HEK293T (cell line): ENCODE measurements around the gene IGSF21.

Experiments used
- CTCF ChIA-PET: fragments of 350-600 bp; formaldehyde crosslinking; extraction: SDS; loops from one replicate; lab custom pipeline; 2021; ENCODE audit warnings: antibody characterized with exemption, inconsistent platforms; lab: Yijun Ruan, JAX
- POLR2A ChIA-PET: fragments of 350-600 bp; formaldehyde crosslinking; extraction: SDS; loops from one replicate; lab custom pipeline; 2020; ENCODE audit warnings: antibody characterized with exemption, inconsistent platforms; lab: Yijun Ruan, JAX
- DNase-seq: peaks from one replicate; pipeline ENCODE4 v3.0.0; 2012; ENCODE audit warnings: mixed read lengths; ENCODE audit errors: extremely low spot score
- ARNT ChIP-seq: fragments of 450-650 bp; IDR thresholded peaks from 2 replicates; pipeline ENCODE4 v1.6.1; 2017; ENCODE audit warnings: mild to moderate bottlenecking
- BHLHE40 ChIP-seq: fragments of 450-650 bp; IDR thresholded peaks from 2 replicates; pipeline ENCODE4 v1.6.1; 2016; ENCODE audit warnings: mild to moderate bottlenecking, moderate library complexity, borderline replicate concordance
- CTBP1 ChIP-seq: fragments of 450-650 bp; IDR thresholded peaks from 2 replicates; pipeline ENCODE4 v1.6.1; 2016; ENCODE audit warnings: borderline replicate concordance
- ELF4 ChIP-seq: fragments of 450-650 bp; IDR thresholded peaks from 2 replicates; pipeline ENCODE4 v1.6.1; 2017; ENCODE audit warnings: antibody characterized with exemption
- FOXA1 ChIP-seq: fragments of 450-650 bp; IDR thresholded peaks from 2 replicates; pipeline ENCODE4 v1.6.1; 2016; ENCODE audit warnings: mild to moderate bottlenecking
- FOXK2 ChIP-seq: fragments of 450-650 bp; IDR thresholded peaks from 2 replicates; pipeline ENCODE4 v1.6.1; 2016; ENCODE audit warnings: mild to moderate bottlenecking
- FOXM1 ChIP-seq: fragments of 450-650 bp; IDR thresholded peaks from 2 replicates; pipeline ENCODE4 v1.6.1; 2017; ENCODE audit warnings: mild to moderate bottlenecking, borderline replicate concordance
- HDGF ChIP-seq: fragments of 450-650 bp; IDR thresholded peaks from 2 replicates; pipeline ENCODE4 v1.6.1; 2017; ENCODE audit warnings: antibody characterized with exemption, borderline replicate concordance
- L3MBTL2 ChIP-seq: fragments of 450-650 bp; conservative IDR thresholded peaks from 2 replicates; pipeline ENCODE4 v1.6.1; 2016; ENCODE audit warnings: mild to moderate bottlenecking
- LEF1 ChIP-seq: fragments of 450-650 bp; IDR thresholded peaks from 2 replicates; pipeline ENCODE4 v1.6.1; 2017; ENCODE audit warnings: mild to moderate bottlenecking, borderline replicate concordance
- NFRKB ChIP-seq: fragments of 450-650 bp; IDR thresholded peaks from 2 replicates; pipeline ENCODE4 v1.6.1; 2016; ENCODE audit warnings: mild to moderate bottlenecking, moderate library complexity
- SP1 ChIP-seq: fragments of 450-650 bp; IDR thresholded peaks from 2 replicates; pipeline ENCODE4 v1.6.1; 2017
- SUZ12 ChIP-seq: fragments of 450-650 bp; IDR thresholded peaks from 2 replicates; pipeline ENCODE4 v1.6.1; 2016; ENCODE audit warnings: mild to moderate bottlenecking
- TARDBP ChIP-seq: fragments of 450-650 bp; IDR thresholded peaks from 2 replicates; pipeline ENCODE4 v1.6.1; 2016
- ZNF384 ChIP-seq: fragments of 450-650 bp; IDR thresholded peaks from 2 replicates; pipeline ENCODE4 v1.6.1; 2016
- TF ChIP-seq, protein P1 (sequence below): fragments of 450-650 bp; IDR thresholded peaks from 2 replicates; pipeline ENCODE4 v1.6.1; 2016

IGSF21 gene

DNA sequence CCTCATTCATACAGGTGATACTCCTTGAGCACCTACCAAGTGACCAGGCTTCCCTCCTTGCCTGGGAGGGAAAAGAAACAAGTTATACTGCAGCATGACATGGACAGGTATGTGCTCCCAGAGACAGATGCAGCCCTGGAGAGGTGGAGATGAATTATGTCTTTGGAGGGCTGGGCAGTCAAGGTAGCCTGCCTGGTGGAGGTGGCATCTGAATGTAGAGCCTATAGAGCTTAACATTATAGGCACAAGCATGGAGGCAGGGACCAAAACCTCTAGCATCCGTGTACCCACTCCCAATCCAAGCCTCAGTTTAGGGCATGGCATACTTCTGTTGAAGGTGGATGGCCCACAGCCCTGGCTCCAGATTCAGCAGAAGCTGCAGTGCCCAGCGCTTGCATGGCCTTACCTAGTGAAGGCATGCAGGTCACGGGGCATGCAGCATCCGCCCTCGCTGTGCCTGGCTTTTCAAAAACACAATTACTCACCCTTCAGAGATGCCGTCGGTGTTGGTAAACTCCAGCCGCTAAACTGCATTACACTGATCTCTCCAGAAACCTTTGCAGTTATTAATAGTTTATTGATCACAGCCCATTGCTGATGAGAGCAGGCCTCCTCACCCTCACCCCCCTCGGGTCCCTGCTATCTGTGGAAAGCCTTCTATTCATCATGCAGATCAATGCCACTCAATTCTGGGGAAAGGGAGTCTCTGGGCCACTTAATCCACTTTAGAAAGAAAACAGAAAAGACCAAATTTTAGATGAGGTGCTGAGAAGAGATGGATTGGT is 222.1 kb downstream of the IGSF21 start:
- ChIA-PET CTCF (no interaction called here), POLR2A (no interaction called here)
- DNase-seq: no peak
- TF ChIP-seq FOXA1 (no peak), FOXM1 (no peak), BHLHE40 (no peak), CTBP1 (no peak), L3MBTL2 (no peak)

DNA sequence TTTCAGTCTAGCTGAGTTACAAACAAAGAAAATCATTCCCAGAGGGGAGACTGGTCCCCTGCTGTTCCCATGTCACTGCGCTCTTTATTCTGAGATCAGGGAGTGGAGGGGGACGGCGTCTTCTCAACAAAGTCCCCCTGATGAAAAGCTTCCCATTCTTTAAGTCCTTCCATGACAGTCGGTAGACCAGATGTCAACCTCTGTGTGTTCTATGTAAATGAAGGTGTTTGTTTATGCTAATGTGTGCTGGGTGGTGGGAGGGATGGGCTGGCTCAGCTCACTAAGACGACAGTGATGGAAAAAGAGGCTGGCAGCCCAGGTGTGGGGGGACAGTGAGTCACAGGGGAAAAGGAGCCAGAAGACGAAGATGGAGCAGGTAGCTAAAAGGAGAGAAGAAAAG is 225.0 kb downstream of the IGSF21 start:
- no peak for TF ChIP-seq ELF4
- no peak for TF ChIP-seq FOXM1
- no peak for TF ChIP-seq FOXA1
- TF ChIP-seq NFRKB: no peak
- TF ChIP-seq CTBP1: no peak
- TF ChIP-seq HDGF: no peak
- no peak for TF ChIP-seq ZNF384
- TF ChIP-seq, protein P1, sequence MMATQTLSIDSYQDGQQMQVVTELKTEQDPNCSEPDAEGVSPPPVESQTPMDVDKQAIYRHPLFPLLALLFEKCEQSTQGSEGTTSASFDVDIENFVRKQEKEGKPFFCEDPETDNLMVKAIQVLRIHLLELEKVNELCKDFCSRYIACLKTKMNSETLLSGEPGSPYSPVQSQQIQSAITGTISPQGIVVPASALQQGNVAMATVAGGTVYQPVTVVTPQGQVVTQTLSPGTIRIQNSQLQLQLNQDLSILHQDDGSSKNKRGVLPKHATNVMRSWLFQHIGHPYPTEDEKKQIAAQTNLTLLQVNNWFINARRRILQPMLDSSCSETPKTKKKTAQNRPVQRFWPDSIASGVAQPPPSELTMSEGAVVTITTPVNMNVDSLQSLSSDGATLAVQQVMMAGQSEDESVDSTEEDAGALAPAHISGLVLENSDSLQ: no peak
- no peak for TF ChIP-seq ARNT
- no peak for TF ChIP-seq SP1
- no peak for TF ChIP-seq TARDBP
- no peak for TF ChIP-seq LEF1
- TF ChIP-seq L3MBTL2: no peak
- TF ChIP-seq BHLHE40: no peak
- no peak for TF ChIP-seq FOXK2
- TF ChIP-seq SUZ12: no peak
- ChIA-PET CTCF (no interaction called here), POLR2A (no interaction called here)
- DNase-seq: no peak

DNA sequence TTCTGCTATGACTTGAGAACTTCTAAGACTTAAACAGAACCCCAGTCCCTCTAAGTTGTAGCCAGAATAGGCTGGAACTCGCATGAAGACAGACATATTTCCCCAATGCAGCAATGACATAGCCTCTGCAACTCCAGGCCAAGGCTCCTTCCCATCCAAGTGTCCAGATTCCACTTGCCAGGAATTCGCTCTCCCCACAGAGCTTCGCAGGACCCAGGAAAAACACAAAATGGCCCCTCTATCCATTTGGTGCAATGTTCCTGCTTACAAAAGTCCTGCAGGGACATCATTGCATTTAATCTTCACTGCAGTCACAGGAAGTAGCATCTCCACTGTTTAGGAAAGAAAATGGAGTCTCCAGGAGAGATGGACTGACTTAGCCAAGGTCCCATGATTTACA is 225.6 kb downstream of the IGSF21 start:
- no peak for TF ChIP-seq FOXA1
- TF ChIP-seq FOXM1: no peak
- TF ChIP-seq CTBP1: no peak
- TF ChIP-seq TARDBP: no peak
- TF ChIP-seq SUZ12: no peak
- TF ChIP-seq, protein P1: no peak
- no peak for TF ChIP-seq ARNT
- no peak for TF ChIP-seq HDGF
- TF ChIP-seq L3MBTL2: no peak
- no peak for TF ChIP-seq ELF4
- TF ChIP-seq LEF1: no peak
- TF ChIP-seq NFRKB: no peak
- no peak for TF ChIP-seq SP1
- no peak for TF ChIP-seq ZNF384
- TF ChIP-seq FOXK2: no peak
- TF ChIP-seq BHLHE40: no peak
- CTCF ChIA-PET: interaction anchor here (0.6 kb wide), 1 partner anchor 1846 kb away, joined by 3 read pairs; no protein-coding TSS in a partner anchor
- POLR2A ChIA-PET: no interaction called here
- DNase-seq: no peak

DNA sequence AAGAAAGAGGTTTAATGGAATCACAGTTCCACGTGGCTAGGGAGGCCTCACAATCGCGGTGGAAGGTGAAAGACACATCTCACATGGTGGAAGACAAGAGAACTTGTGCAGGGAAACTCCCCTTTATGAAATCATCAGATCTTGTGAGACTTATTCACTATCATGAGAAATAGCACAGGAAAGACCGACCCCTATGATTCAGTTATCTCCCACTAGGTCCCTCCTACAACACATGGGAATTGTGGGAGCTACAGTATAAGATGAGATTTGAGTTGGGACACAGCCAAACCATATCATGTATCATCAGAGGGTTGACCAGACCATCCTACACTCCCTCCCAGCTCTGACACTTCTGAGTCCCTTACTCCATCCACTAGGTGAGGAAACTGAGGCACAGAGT is 229.2 kb downstream of the IGSF21 start:
- TF ChIP-seq ZNF384 (no peak), LEF1 (no peak), FOXA1 (no peak), BHLHE40 (no peak), SP1 (no peak), NFRKB (no peak), L3MBTL2 (no peak), FOXK2 (no peak), ELF4 (no peak), FOXM1 (no peak), HDGF (no peak), ARNT (no peak), SUZ12 (no peak), TARDBP (no peak)
- TF ChIP-seq, protein P1: no peak
- no peak for DNase-seq
- CTCF ChIA-PET: interaction anchor here (1.0 kb wide), 1 partner anchor 12 kb away, joined by 3 read pairs; no protein-coding TSS in a partner anchor
- POLR2A ChIA-PET: no interaction called here

DNA sequence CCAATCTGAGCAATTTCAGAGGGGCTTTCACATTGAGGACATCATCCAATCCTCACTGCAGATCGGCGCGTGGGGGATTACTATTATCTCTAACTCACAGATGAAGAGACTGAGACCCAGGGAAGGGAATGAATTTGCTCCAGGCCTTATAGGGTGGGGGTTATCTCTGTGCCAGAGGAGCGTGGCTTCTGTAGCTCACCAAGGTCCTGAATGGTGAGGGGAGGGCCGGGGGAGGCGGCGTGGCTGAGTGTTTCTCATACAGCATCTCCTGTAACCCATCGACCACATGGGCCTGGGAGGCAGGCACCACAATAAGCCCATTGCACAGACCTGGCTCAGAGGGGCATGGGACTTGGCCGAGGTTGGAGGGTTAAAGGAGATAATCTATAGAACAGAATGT is 230.2 kb downstream of the IGSF21 start:
- TF ChIP-seq SP1 (no peak), BHLHE40 (no peak), TARDBP (no peak), CTBP1 (no peak), ARNT (no peak)
- DNase-seq: no peak
- ChIA-PET CTCF (interaction anchor here (1.0 kb wide), 1 partner anchor 13 kb away, joined by 3 read pairs; no protein-coding TSS in a partner anchor), POLR2A (no interaction called here)

DNA sequence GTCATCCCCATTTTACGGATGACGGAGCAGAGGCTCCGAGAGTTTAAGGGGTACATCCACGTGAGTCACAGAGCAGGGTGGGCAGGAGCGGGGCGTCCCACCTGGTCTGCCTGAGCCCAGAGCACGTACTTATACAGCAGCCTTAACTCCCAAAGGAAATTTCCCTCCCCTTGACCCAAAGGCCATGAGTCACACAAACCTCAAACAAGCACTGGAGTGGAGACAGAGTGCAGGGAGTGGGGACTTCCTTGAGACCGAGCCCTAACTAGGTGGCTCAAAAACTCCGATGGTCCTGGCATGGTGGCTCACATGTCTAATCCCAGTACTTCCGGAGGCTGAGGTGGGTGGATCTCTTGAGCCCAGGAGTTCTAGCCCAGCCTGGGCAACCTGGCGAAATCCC is 231.6 kb downstream of the IGSF21 start:
- no peak for TF ChIP-seq ZNF384
- no peak for TF ChIP-seq CTBP1
- TF ChIP-seq NFRKB: no peak
- TF ChIP-seq HDGF: no peak
- no peak for TF ChIP-seq FOXK2
- no peak for TF ChIP-seq BHLHE40
- TF ChIP-seq SP1: no peak
- TF ChIP-seq TARDBP: no peak
- no peak for TF ChIP-seq FOXM1
- no peak for DNase-seq
- ChIA-PET POLR2A (no interaction called here), CTCF (no interaction called here)
